ENCODE data around the gene PALS1. TPM values are rescaled to one million over a fixed set of nuclear protein-coding genes. Genes with fewer than 3 reads are reported as not detected.

The PALS1 gene
- total RNA-seq, 4 donors from 2014 or later, result 9.0 to 23.4 (median 16.6) TPM

GRCh38 chr14:67276131-67276530 lies 34.9 kb downstream of the PALS1 start:
- Histone ChIP-seq H3K27me3 (no peaks in the 10 kb centered on the region), H3K4me3 (no peak overlapping the region), H3K36me3 (no peaks in the 10 kb centered on the region), H3K4me1 (no peaks in the 10 kb centered on the region), H3K27ac (no peak overlapping the region), H3K9me3 (no peaks in the 10 kb centered on the region)
- TF ChIP-seq CTCF (IDR thresholded peaks at IDR 0.05) (no peak), POLR2AphosphoS5 (IDR thresholded peaks at IDR 0.05) (no peak), POLR2A (IDR thresholded peaks at IDR 0.05) (no peak), EP300 (IDR thresholded peaks at IDR 0.05) (no peak)
- no peak for DNase-seq (ENCODE audit: low spot score in 2 of 2)

- Histone ChIP-seq H3K9me3 (no peaks in the 10 kb centered on the region), H3K27me3 (no peaks in the 10 kb centered on the region), H3K4me3 (no peak overlapping the region), H3K36me3 (no peaks in the 10 kb centered on the region), H3K4me1 (no peaks in the 10 kb centered on the region), H3K27ac (no peak overlapping the region)
- TF ChIP-seq POLR2AphosphoS5 (IDR thresholded peaks at IDR 0.05), result no peak
- TF ChIP-seq EP300 (IDR thresholded peaks at IDR 0.05), result no peak
- TF ChIP-seq POLR2A (IDR thresholded peaks at IDR 0.05), result no peak
- TF ChIP-seq CTCF (IDR thresholded peaks at IDR 0.05), result no peak
- no peak for DNase-seq (ENCODE audit: low spot score in 2 of 2)
- 91% methylated on average over 2 of the region's 2 CpGs for WGBS
Measured at GRCh38 chr14:67280506-67280905, 39.3 kb downstream of the PALS1 start.

- Histone ChIP-seq H3K27ac (no peak overlapping the region), H3K4me1 (no peaks in the 10 kb centered on the region), H3K9me3 (no peaks in the 10 kb centered on the region), H3K27me3 (no peaks in the 10 kb centered on the region), H3K36me3 (peaks cover 5% of the 10 kb centered on the region), H3K4me3 (no peak overlapping the region)
- TF ChIP-seq CTCF (IDR thresholded peaks at IDR 0.05) (peak in 1 of 2 donors; percentile 31), POLR2A (IDR thresholded peaks at IDR 0.05) (no peak)
- 42% methylated on average over 2 of the region's 2 CpGs for whole genome bisulfite sequencing
- DNase-seq (ENCODE audit: low spot score in 2 of 2), result no peak
Measured at GRCh38 chr14:67285876-67286452, 44.7 kb downstream of the PALS1 start.

Other genes starting within 250 kb of the PALS1 start
- gene GARIN2, start 52.0 kb upstream of the PALS1 start, total RNA-seq, result under 1 TPM in 2 of 4 donors, not detected in 2; 0.26 to 0.81 TPM
- 100 to 1,000 TPM in 1 of 4 donors, 10 to 100 TPM in 3; 61.0 to 100 (median 83.1) TPM for gene ATP6V1D, start 118.4 kb downstream of the PALS1 start, total RNA-seq
- gene EIF2S1, start 118.9 kb downstream of the PALS1 start, total RNA-seq, result 10 to 100 TPM; 54.1 to 89.9 (median 60.1) TPM
- gene PLEK2, start 170.7 kb downstream of the PALS1 start, total RNA-seq, result 10 to 100 TPM; 18.1 to 39.7 (median 24.7) TPM
- gene TMEM229B, start 247.3 kb downstream of the PALS1 start, total RNA-seq, result 1 to 10 TPM; 1.5 to 3.3 (median 1.8) TPM

All from suprapubic skin (tissue), 4 donors.